Left lung (tissue), 10 donors: Measurements from ENCODE around the gene AURKB. TPM values are rescaled to one million over a fixed set of nuclear protein-coding genes. Genes with fewer than 3 reads are reported as not detected.

Experiments
- ATAC-seq: fragments of 200-7000 bp; cut with Tn5 transposase; one replicate; pipeline ENCODE4 v1.9.1; 2020; ENCODE audit warnings: moderate library complexity
- DNase-seq, 4 donors: peaks; one replicate each; pipeline ENCODE4 v3.0.0-alpha.2; 2013 to 2020
- H3K27ac ChIP-seq, 2 donors: fragments of 200-600 bp; sonication (generic) in 1 of 2; one replicate each; pipeline versions ENCODE4 v1.5.0 to v1.8.0; 2020 to 2021
- H3K27me3 ChIP-seq, 2 donors: fragments of 200-600 bp; sonication (generic) in 1 of 2; one replicate each; pipeline versions ENCODE4 v1.5.0 to v1.8.0; 2020 to 2021
- H3K36me3 ChIP-seq, 2 donors: fragments of 200-600 bp; sonication (generic) in 1 of 2; one replicate each; pipeline versions ENCODE4 v1.5.0 to v1.8.0; 2020 to 2021
- H3K4me1 ChIP-seq, 2 donors: fragments of 200-600 bp; one replicate each; pipeline ENCODE4 v1.8.0; 2021
- H3K4me3 ChIP-seq, 2 donors: fragments of 200-600 bp; sonication (generic) in 1 of 2; one replicate each; pipeline versions ENCODE4 v1.5.0 to v1.8.0; 2020 to 2021; ENCODE audit warnings: mild to moderate bottlenecking in 1 of 2
- H3K9me3 ChIP-seq, 2 donors: fragments of 200-600 bp; sonication (generic) in 1 of 2; one replicate each; pipeline versions ENCODE4 v1.5.0 to v1.8.0; 2020 to 2021
- intact Hi-C, 2 donors: fragments of 100-400 bp; cut with DNase I; formaldehyde crosslinking; loops; one replicate each; pipeline versions ENCODE4 v1.11.2 to v1.14.2; 2022
- polyA plus RNA-seq, 6 donors: library from polyadenylated mRNA; unstranded; fragments of 120-200 nt; gene quantifications; one replicate each; pipeline ENCODE4 v1.2.1, GENCODE V29; 2013; ENCODE audit not compliant: insufficient read length in 6 of 6
- total RNA-seq, 2 donors: library from RNA; stranded (reverse); fragmentation: NEBNext Ultra II Directional; extraction: Animal tissue kit (Norgen Biotek cat#: 25700); gene quantifications; one replicate each; pipeline ENCODE4 v1.2.1, GENCODE V29; 2021
- TF ChIP-seq, protein P1 (sequence below), 2 donors: fragments of 200-600 bp; sonication (generic) in 1 of 2; IDR thresholded peaks; one replicate each; pipeline versions ENCODE4 v1.5.0 to v1.8.0; 2021; ENCODE audit warnings: antibody characterized with exemption in 2 of 2
- donor health status: DM: no; HTN: yes; CAD: no.
- donor health status: DM: no; HTN: no; CAD: no.

AURKB gene
- total and polyA plus RNA-seq, 8 donors = 2.7 to 58.0 (median 31.8) TPM

DNA sequence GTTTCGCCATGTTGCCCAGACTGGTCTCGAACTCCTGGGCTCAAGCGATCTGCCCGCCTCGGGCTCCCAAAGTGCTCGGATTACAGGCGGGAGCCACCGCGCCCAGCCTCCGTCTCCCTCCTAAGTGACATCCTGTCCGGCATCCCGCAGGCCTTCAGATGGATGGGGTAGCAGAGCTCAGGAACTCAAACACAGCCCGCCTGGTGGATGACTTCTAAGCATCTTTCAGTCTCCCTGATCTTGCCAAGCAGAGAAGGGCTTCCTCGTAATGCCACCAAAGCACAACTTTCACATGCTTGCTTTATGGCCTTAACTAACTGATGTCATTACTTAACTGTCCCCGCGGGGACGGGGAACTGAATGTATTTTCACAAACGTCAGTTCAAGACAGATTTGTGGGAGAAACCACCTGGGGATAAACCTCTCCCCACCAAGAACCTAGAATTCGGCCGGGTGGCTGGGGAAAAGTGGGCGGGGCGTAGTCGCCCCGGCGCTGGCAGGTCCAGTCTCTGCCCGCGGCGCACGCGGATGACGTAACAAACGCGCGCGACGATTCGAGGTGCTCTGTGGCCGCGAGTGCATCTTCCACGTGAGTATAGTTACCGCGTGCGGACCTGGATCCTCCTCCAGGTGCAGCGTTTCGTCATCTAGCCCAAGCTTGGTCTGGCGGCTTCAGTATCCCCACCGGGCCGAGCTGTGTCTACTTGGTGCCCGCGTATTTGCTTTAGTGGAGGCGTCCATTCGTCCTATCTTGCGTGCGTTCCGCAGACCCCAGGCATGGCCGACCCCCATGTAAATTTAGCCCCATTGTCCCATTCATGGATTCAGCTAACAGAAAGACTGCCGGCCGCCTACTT lies 38.6 kb upstream of the AURKB start, which contains the start of gene PFAS:
Gene PFAS, plus strand, starts transcription at position 539 of the 857 bp plus-strand sequence. CDS start 4,649 bp downstream, outside the sequence.
- intact Hi-C loops = no loop called here
- peaks cover 7 to 24% of the 10 kb centered on the region in 2 donors for H3K4me1 ChIP-seq
- H3K36me3 ChIP-seq = peaks cover 0 to under 1% of the 10 kb centered on the region in 2 donors
- H3K27me3 ChIP-seq = no peaks in the 10 kb centered on the region
- peak; percentile 95 to 99 (median 96) for DNase-seq
- peak within 1 kb of the TSS; percentile 77 to 81 for H3K4me3 ChIP-seq
- H3K27ac ChIP-seq = peak within 1 kb of the TSS; percentile 98 to 100
- H3K9me3 ChIP-seq = no peaks in the 10 kb centered on the region
- TF ChIP-seq, protein P1, sequence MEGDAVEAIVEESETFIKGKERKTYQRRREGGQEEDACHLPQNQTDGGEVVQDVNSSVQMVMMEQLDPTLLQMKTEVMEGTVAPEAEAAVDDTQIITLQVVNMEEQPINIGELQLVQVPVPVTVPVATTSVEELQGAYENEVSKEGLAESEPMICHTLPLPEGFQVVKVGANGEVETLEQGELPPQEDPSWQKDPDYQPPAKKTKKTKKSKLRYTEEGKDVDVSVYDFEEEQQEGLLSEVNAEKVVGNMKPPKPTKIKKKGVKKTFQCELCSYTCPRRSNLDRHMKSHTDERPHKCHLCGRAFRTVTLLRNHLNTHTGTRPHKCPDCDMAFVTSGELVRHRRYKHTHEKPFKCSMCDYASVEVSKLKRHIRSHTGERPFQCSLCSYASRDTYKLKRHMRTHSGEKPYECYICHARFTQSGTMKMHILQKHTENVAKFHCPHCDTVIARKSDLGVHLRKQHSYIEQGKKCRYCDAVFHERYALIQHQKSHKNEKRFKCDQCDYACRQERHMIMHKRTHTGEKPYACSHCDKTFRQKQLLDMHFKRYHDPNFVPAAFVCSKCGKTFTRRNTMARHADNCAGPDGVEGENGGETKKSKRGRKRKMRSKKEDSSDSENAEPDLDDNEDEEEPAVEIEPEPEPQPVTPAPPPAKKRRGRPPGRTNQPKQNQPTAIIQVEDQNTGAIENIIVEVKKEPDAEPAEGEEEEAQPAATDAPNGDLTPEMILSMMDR (IDR thresholded peaks at IDR 0.05) = no peak
- peak; percentile 78 for ATAC-seq

DNA sequence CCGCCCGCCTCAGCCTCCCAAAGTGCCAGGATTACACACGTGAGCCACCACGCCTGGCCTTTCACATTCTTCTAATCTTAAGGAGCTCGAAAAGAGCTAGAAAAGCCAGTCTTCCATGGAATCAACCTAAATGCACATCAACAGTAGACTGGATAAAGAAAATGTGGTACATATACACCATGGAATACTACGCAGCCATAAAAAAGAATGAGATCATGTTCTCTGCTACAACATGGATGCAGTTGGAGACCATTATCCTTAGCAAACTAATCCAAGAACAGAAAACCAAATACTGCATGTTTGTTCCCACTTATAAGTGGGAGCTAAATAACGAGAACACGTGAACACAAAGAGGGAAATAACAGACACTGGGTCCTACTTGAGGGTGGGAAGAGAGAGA lies 34.4 kb upstream of the AURKB start:
- intact Hi-C loops = no loop called here

DNA sequence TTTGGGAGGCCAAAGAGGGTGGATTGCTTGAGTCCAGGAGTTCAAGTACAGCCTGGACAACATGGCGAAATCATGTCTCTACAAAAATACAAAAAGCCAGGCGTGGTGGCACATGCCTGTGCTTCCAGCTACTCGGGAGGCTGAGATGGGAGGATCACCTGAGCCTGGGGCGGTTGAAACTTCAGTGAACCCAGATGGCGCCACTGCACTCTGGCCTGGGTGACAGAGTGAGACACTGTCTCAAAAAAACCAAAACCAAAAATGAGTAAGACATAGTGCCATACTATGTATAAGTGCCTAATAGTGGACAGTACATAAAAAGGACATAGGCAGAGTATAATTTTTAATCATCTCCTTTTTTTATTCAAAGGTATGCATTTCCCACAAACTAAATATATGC lies 33.5 kb upstream of the AURKB start:
- DNase-seq = no peak
- no peaks in the 10 kb centered on the region for H3K27me3 ChIP-seq
- H3K4me1 ChIP-seq = peaks cover 0 to 15% of the 10 kb centered on the region in 2 donors
- no peaks in the 10 kb centered on the region for H3K9me3 ChIP-seq
- H3K4me3 ChIP-seq = no peak overlapping the region
- no peak overlapping the region for H3K27ac ChIP-seq
- intact Hi-C loops = no loop called here
- TF ChIP-seq, protein P1 (IDR thresholded peaks at IDR 0.05) = no peak
- peaks cover 0 to 36% of the 10 kb centered on the region in 2 donors for H3K36me3 ChIP-seq
- ATAC-seq = no peak

More for the DNA sequence above, 34.4 kb upstream of the AURKB start:
- TF ChIP-seq, protein P1 (IDR thresholded peaks at IDR 0.05) = no peak
- DNase-seq = no peak
- no peak overlapping the region for H3K27ac ChIP-seq
- no peak for ATAC-seq
- H3K36me3 ChIP-seq = peaks cover 0 to 27% of the 10 kb centered on the region in 2 donors
- peaks cover 5 to 20% of the 10 kb centered on the region in 2 donors for H3K4me1 ChIP-seq
- no peaks in the 10 kb centered on the region for H3K9me3 ChIP-seq
- no peak overlapping the region for H3K4me3 ChIP-seq
- no peaks in the 10 kb centered on the region for H3K27me3 ChIP-seq

DNA sequence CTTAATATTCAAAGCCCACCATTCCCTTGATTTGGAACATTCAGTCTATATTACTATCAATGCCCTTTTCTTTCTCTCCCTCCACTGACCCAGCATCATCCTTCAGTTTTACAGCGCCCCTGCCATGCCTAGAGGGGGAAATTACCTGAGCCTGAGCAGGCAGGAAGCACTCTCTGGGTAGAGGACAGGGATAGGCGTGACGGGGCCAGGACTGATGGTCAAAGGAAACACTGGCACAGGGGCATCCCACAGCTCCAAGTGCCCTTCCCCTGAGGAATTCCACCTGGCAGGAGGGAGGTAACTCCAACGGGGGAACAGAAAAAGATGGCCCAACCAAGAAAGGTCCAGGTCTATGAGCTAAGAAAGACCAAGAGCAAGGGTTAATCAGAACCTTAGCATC lies 27.5 kb upstream of the AURKB start:
- TF ChIP-seq, protein P1 (IDR thresholded peaks at IDR 0.05) = no peak
- intact Hi-C loops = no loop called here
- DNase-seq (no peak), ATAC-seq (no peak)
- Histone ChIP-seq H3K9me3 (no peaks in the 10 kb centered on the region), H3K27ac (no peak overlapping the region), H3K36me3 (peaks cover 2 to 95% of the 10 kb centered on the region in 2 donors), H3K27me3 (no peaks in the 10 kb centered on the region), H3K4me1 (peaks cover 0 to 6% of the 10 kb centered on the region in 2 donors), H3K4me3 (no peak overlapping the region)

DNA sequence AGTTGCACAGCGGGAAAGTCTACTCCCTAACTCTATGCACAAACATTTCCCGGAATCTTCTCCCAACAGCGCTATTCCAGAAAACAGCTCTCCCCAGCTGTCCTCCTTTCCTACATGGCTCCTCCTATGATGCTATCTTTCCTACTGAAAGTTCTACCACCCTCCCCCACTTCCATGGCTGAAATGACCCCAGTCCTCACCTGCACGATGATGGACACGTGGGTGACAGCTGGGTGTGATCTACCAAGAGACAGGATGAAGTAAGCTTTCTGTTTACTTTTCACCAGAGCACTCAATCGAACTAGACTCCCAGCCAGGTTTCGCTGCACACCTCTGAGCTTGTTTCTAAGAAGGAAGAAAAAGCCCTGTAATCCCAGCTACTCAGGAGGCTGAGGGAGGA lies 26.8 kb upstream of the AURKB start:
- ATAC-seq (no peak), DNase-seq (no peak)
- H3K27ac ChIP-seq = no peak overlapping the region
- H3K4me1 ChIP-seq = peaks cover 0 to 6% of the 10 kb centered on the region in 2 donors
- intact Hi-C loops = no loop called here
- no peaks in the 10 kb centered on the region for H3K9me3 ChIP-seq
- H3K36me3 ChIP-seq = peaks cover 2 to 100% of the 10 kb centered on the region in 2 donors
- TF ChIP-seq, protein P1 (IDR thresholded peaks at IDR 0.05) = no peak
- no peak overlapping the region for H3K4me3 ChIP-seq
- no peaks in the 10 kb centered on the region for H3K27me3 ChIP-seq
